ENCODE data around the gene MRPL12.

- no peak for TF ChIP-seq EZH2 (IDR thresholded peaks at IDR 0.05; ENCODE audit: borderline replicate concordance)
- no peak for TF ChIP-seq CTCF (IDR thresholded peaks at IDR 0.05; ENCODE audit: poor library complexity)
Measured at GRCh38 chr17:81740395-81740961, 37.3 kb downstream of the MRPL12 start.

Data from hepatocyte (in vitro differentiated cells).